ENCODE data around the gene PNKP.

Gene PNKP

DNA sequence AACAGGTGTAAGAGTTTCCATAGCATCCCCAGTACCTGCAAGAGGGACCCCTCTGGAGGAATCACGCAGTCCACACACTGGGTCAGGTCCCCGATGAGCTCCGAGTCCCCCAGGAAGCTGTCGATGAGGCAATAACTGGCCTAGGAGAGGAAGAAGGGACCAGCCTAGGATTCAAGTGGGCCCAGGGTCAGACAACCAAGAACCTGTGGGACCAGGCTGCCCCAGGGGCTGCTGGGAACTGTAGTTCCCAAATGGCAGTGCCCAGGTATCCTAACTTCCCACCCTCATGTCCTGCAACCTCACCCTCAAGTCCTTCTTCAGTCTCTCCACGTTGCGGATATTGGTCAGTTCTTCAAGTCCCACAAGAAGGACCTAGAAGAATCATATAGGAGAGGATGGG, 56.0 kb downstream of the PNKP start:
- H3K4me3 Mint-ChIP-seq = no peak overlapping the region
- DNase-seq = no peak
- H3K27me3 Mint-ChIP-seq = no peaks in the 10 kb centered on the region
- no peaks in the 10 kb centered on the region for H3K9me3 Mint-ChIP-seq
- no peak for ATAC-seq (replicated peaks)
- peaks cover 9 to 14% of the 10 kb centered on the region in 2 donors for H3K36me3 Mint-ChIP-seq
- peaks cover 35 to 57% of the 10 kb centered on the region in 2 donors for H3K4me1 Mint-ChIP-seq
- H3K27ac Mint-ChIP-seq = no peak overlapping the region
